Esophagus muscularis mucosa (tissue), 4 donors: Measurements from ENCODE around the gene GRID2. TPM values are rescaled to one million over a fixed set of nuclear protein-coding genes. Genes with fewer than 3 reads are reported as not detected.

Experiments
- DNase-seq: peaks from one replicate; pipeline ENCODE4 v3.0.0-alpha.2; 2017; ENCODE audit errors: extremely low spot score
- H3K27ac ChIP-seq, 4 donors: fragments of 200-600 bp; sonication (generic); replicated peaks in 1 of 4; 1 replicate in 3 of 4; 2 replicates in 1 of 4; pipeline ENCODE4 v1.5.1; 2016 to 2019; ENCODE audit warnings: mild to moderate bottlenecking in 1 of 4
- H3K27me3 ChIP-seq, 4 donors: fragments of 200-600 bp; sonication (generic); one replicate each; pipeline versions ENCODE4 v1.5.1 to v1.6.0; 2016 to 2019
- H3K36me3 ChIP-seq, 4 donors: fragments of 200-600 bp; sonication (generic); one replicate each; pipeline ENCODE4 v1.5.1; 2016 to 2019
- H3K4me1 ChIP-seq, 4 donors: fragments of 200-600 bp; sonication (generic); one replicate each; pipeline ENCODE4 v1.5.1; 2016 to 2019
- H3K4me3 ChIP-seq, 4 donors: fragments of 200-600 bp; sonication (generic); 1 replicate in 2 of 4; 2 replicates in 2 of 4; pipeline ENCODE4 v1.5.1; 2016 to 2019; ENCODE audit warnings: mild to moderate bottlenecking in 4 of 4, moderate library complexity in 1 of 4
- H3K9me3 ChIP-seq, 4 donors: fragments of 200-600 bp; sonication (generic); 1 replicate in 3 of 4; 2 replicates in 1 of 4; pipeline ENCODE4 v1.5.1; 2016 to 2019
- CTCF ChIP-seq, 3 experiments: fragments of 200-600 bp in 2 of 3; fragments of 450-650 bp in 1 of 3; sonication (generic) in 2 of 3; IDR thresholded peaks; one replicate each; pipeline ENCODE4 v1.5.1; 2017 to 2019; ENCODE audit warnings: antibody characterized with exemption in 3 of 3, mild to moderate bottlenecking in 2 of 3, moderate library complexity in 1 of 3
- EP300 ChIP-seq: sonication (generic); formaldehyde crosslinking; IDR thresholded peaks from one replicate; pipeline ENCODE4 v1.6.1; 2017; ENCODE audit warnings: antibody characterized with exemption
- POLR2A ChIP-seq: fragments of 450-650 bp; IDR thresholded peaks from one replicate; pipeline ENCODE4 v1.6.1; 2017; ENCODE audit warnings: antibody characterized with exemption, moderate library complexity, mild to moderate bottlenecking, low read depth
- POLR2AphosphoS5 ChIP-seq, 2 donors: sonication (generic); formaldehyde crosslinking; IDR thresholded peaks; one replicate each; pipeline ENCODE4 v1.6.1; 2017; ENCODE audit warnings: antibody characterized with exemption in 2 of 2
- WGBS: methylation state at CpG from one replicate; pipeline ENCODE4 v1.1.5; 2018; 5-methylcytosine and 5-hydroxymethylcytosine counted together
- intact Hi-C: fragments of 100-400 bp; cut with DNase I; formaldehyde crosslinking; loops from one replicate; pipeline ENCODE4 v1.15.1; 2023
- total RNA-seq, 4 donors: library from RNA; depleted of rRNA; stranded (reverse); fragments of >200 nt; gene quantifications; one replicate each; pipeline versions ENCODE4 v1.1.0 to v1.2.1, GENCODE V29; 2016

The GRID2 gene
- total RNA-seq, 4 donors from 2014 or later, result 0.06 to 0.17 TPM; not detected in 2

DNA sequence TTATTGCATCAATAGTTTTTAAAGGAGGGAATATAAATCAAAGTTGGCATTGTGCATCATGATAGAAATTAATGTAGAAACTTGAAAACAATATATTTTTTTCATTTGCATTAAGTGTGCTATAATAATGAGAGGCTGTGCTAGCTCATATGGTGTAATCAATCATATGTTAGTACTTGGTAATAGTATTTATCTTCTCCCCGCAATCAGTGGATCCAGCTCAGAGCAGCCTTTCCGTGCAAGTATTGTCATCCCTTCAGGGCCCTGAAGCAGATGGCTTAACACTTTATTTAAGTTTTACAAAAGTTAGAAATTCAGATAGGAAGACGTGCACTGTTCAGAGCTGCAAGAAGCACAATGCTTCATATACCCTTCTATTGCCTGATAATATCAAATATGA is 908.5 kb downstream of the GRID2 start:
- intact Hi-C loops, result no loop called here
- Histone ChIP-seq H3K4me3 (no peak overlapping the region), H3K27me3 (no peaks in the 10 kb centered on the region), H3K4me1 (no peaks in the 10 kb centered on the region), H3K9me3 (no peaks in the 10 kb centered on the region), H3K36me3 (no peaks in the 10 kb centered on the region), H3K27ac (no peak overlapping the region)
- WGBS, result 81% methylated on average over 3 of the region's 3 CpGs
- DNase-seq, result no peak
- TF ChIP-seq CTCF (IDR thresholded peaks at IDR 0.05) (no peak), EP300 (no peak), POLR2A (no peak), POLR2AphosphoS5 (IDR thresholded peaks at IDR 0.05) (no peak)

DNA sequence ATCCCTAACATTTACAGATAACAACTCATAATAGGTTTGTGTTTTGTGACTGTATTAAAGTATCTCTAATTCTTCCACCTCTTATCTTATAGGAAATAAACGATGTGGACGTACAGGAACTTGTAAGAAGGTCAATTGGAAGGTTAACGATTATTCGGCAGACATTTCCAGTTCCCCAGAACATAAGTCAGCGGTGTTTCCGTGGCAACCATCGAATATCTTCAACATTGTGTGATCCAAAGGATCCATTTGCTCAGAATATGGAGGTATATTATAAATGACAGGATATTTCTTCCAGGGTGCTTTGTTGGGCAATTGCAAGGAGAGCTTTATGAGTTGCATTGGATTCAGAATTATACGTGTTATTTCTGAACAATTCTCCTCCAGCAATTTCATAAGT is 912.9 kb downstream of the GRID2 start:
- no peaks in the 10 kb centered on the region for H3K4me1 ChIP-seq
- intact Hi-C loops, result no loop called here
- no peak overlapping the region for H3K27ac ChIP-seq
- TF ChIP-seq EP300 (no peak), POLR2A (no peak), POLR2AphosphoS5 (IDR thresholded peaks at IDR 0.05) (no peak), CTCF (IDR thresholded peaks at IDR 0.05) (no peak)
- H3K27me3 ChIP-seq, result no peaks in the 10 kb centered on the region
- H3K36me3 ChIP-seq, result no peaks in the 10 kb centered on the region
- WGBS, result 81% methylated on average over 8 of the region's 8 CpGs
- DNase-seq, result no peak
- H3K9me3 ChIP-seq, result no peaks in the 10 kb centered on the region
- no peak overlapping the region for H3K4me3 ChIP-seq

DNA sequence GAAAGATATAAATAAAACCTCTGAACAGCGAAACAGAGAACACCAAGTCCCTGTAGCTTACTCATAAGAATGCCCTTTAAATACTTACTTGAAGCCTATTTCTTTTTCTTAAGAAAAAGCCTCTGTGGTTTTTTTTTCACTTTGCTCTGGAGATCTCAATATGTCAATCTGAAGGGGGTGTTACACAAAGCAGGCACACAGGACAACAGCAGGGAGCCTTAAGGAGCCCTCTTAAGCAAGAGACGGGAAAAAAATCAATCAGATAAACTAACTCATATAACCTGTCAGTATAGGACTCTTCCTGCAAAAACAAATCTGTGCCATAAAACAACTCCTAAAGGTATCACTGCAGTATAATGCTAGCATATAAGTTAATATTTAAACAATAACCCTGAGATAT is 913.7 kb downstream of the GRID2 start:
- Histone ChIP-seq H3K4me1 (no peaks in the 10 kb centered on the region), H3K9me3 (no peaks in the 10 kb centered on the region), H3K27me3 (no peaks in the 10 kb centered on the region), H3K27ac (no peak overlapping the region), H3K36me3 (no peaks in the 10 kb centered on the region), H3K4me3 (no peak overlapping the region)
- no peak for TF ChIP-seq POLR2A
- TF ChIP-seq EP300, result no peak
- TF ChIP-seq POLR2AphosphoS5 (IDR thresholded peaks at IDR 0.05), result no peak
- no peak for TF ChIP-seq CTCF (IDR thresholded peaks at IDR 0.05)
- intact Hi-C loops, result no loop called here
- WGBS, result 73% methylated on average over 2 of the region's 2 CpGs
- no peak for DNase-seq

- no peak for TF ChIP-seq POLR2AphosphoS5 (IDR thresholded peaks at IDR 0.05)
- no peak for TF ChIP-seq POLR2A
- no peak for TF ChIP-seq CTCF (IDR thresholded peaks at IDR 0.05)
- TF ChIP-seq EP300, result no peak
- Histone ChIP-seq H3K4me3 (no peak overlapping the region), H3K27ac (no peak overlapping the region), H3K36me3 (no peaks in the 10 kb centered on the region), H3K27me3 (no peaks in the 10 kb centered on the region), H3K4me1 (no peaks in the 10 kb centered on the region), H3K9me3 (no peaks in the 10 kb centered on the region)
- WGBS, result 60% methylated on average over 8 of the region's 8 CpGs
- intact Hi-C loops, result no loop called here
- DNase-seq, result no peak
These were observed 918.0 kb downstream of the GRID2 start for GRCh38 chr4:93221771-93222170.

GRCh38 chr4:93228021-93228420 is 924.3 kb downstream of the GRID2 start:
- intact Hi-C loops, result no loop called here
- no peak for DNase-seq
- Histone ChIP-seq H3K27me3 (no peaks in the 10 kb centered on the region), H3K4me1 (no peaks in the 10 kb centered on the region), H3K4me3 (no peak overlapping the region), H3K36me3 (no peaks in the 10 kb centered on the region), H3K27ac (no peak overlapping the region), H3K9me3 (no peaks in the 10 kb centered on the region)
- TF ChIP-seq CTCF (IDR thresholded peaks at IDR 0.05) (no peak), POLR2A (no peak), EP300 (no peak), POLR2AphosphoS5 (IDR thresholded peaks at IDR 0.05) (no peak)
- WGBS, result 81% methylated on average over 3 of the region's 3 CpGs
